ENCODE measurements around the gene TGFBR3. TPM values are rescaled to one million over a fixed set of nuclear protein-coding genes. Genes with fewer than 3 reads are reported as not detected.

Gene TGFBR3
- total RNA-seq, 1 donor from 2014 or later, result 8.9 TPM

DNA sequence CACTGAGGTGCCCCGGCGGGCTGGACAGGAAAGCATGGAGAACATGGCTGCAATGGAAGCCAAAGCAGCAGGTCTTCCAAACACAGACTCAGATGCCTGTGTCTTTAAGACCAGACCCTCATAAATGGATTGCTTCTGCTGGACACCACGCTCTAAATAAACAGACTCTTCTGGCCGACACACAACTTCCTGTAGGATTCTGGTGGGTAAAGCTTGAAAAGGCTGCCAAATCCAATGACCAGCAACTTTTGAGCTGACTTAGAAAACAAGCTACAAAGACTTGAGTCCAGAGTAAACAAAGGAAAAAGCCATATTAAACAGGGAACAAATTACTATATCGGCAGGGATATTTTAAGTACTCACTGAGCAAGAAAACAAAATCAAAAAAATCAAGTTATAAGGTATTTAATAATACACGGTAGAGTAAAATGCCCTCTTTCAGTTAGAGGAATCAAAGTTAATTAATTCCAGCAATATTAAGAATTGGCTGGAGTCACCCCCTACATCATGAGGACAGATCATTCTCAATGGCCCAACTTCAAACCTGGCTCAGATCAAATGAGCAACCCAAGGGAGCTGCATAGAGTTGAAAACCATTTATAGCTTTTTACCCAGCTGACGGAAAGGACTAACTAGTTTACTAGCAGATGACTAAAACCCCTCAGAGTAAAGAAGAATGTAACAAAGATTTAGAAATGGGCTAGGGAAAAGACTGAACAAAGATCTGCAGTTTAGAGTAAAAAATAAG, 102.4 kb downstream of the TGFBR3 start:
- peaks cover 3% of the 10 kb centered on the region for H3K27me3 Mint-ChIP-seq (ENCODE audit: insufficient read depth)
- H3K4me1 Mint-ChIP-seq (ENCODE audit: low read depth), result peaks cover 10% of the 10 kb centered on the region
- no peak for DNase-seq (ENCODE audit: low spot score)
- H3K9me3 Mint-ChIP-seq, result no peaks in the 10 kb centered on the region
- H3K4me3 Mint-ChIP-seq, result no peak overlapping the region
- H3K27ac Mint-ChIP-seq, result no peak overlapping the region
- peaks cover 12% of the 10 kb centered on the region for H3K36me3 Mint-ChIP-seq (ENCODE audit: low read depth)
- intact Hi-C loops (cut with micrococcal nuclease), result no loop called here

DNA sequence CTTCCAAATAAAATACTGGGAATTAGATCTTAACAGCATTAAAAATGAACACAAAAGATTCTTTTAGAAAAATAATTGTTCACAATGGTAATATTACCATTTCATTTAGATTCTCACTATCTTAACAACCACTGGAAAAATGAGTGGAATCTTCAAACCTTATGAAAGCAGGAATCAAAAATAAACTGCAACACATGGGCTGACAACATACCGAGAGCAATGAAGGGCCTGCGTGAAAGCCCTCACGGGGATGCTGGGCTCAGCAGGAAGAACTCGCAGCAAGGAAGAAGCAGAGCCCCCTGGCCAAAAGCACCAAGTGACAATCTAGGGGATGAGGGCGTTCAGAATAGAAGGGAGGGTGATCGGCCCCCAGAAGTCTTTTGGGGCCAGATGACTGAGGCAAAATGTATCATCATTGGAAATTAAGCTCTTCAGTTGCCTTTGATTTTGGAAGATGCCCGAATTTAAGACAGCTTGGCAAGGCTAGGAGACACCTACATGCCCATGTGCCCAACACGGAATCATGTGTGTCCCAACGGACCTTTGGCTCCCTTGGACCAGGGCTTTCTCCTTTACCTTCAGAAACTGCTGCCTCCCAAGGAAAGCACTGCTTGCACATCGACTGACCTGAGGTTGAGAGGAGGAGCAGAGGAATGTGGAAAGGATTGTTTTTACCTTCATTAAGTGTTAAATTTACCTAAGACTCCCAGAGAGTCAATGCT, 103.9 kb downstream of the TGFBR3 start:
- intact Hi-C loops (cut with micrococcal nuclease), result no loop called here
- no peak overlapping the region for H3K27ac Mint-ChIP-seq
- peaks cover 2% of the 10 kb centered on the region for H3K27me3 Mint-ChIP-seq (ENCODE audit: insufficient read depth)
- DNase-seq (ENCODE audit: low spot score), result no peak
- no peaks in the 10 kb centered on the region for H3K9me3 Mint-ChIP-seq
- H3K36me3 Mint-ChIP-seq (ENCODE audit: low read depth), result peaks cover 12% of the 10 kb centered on the region
- H3K4me1 Mint-ChIP-seq (ENCODE audit: low read depth), result no peaks in the 10 kb centered on the region
- H3K4me3 Mint-ChIP-seq, result no peak overlapping the region

DNA sequence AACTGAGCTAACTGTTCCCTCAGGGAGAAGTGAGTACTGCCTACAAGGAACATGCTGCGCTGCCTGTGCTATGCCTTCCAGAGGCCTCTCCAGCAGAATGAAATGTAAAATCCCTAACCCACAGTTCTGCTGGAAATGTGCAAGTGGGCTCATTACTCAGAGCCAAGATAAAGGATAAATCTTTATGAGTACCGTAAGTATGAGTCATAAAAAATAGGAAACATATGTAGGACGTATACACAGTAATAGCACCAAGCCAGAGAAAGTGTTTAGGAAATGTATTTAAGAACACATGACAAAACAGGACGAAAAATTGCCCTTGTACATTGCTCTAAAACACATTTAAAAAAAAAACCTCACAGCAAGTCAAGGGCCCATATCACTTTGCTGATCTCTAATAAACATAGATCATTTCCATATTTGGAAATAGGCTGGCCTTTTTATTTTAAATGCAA, 104.6 kb downstream of the TGFBR3 start:
- DNase-seq (ENCODE audit: low spot score), result no peak
- intact Hi-C loops (cut with micrococcal nuclease), result no loop called here
- Mint-ChIP-seq H3K36me3 (ENCODE audit: low read depth) (peaks cover 14% of the 10 kb centered on the region), H3K27ac (no peak overlapping the region), H3K27me3 (ENCODE audit: insufficient read depth) (peaks cover 4% of the 10 kb centered on the region), H3K9me3 (no peaks in the 10 kb centered on the region), H3K4me3 (no peak overlapping the region), H3K4me1 (ENCODE audit: low read depth) (no peaks in the 10 kb centered on the region)

DNA sequence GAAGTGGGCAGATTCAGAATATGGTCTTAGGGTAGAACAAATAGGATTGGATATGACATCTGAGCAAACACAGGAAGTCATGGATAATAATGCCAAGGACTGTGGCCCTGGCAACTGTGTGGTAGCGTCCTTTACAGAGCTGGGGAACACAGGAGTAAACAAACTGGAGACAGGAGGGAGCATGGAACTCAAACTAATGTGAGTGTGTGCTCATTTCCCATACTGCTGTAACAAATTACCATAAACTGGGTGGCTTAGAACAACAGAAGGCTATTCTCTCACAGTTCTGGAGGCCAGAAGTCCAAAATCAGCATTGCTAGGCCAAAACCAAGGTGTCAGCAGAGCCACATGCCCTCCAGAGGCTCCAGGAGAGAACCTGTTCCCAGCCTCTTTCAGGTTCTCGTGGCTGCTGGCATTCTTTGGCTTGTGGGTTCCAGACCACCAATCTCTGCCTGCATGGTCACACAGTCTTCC, 106.4 kb downstream of the TGFBR3 start:
- H3K27ac Mint-ChIP-seq, result no peak overlapping the region
- H3K36me3 Mint-ChIP-seq (ENCODE audit: low read depth), result peaks cover 14% of the 10 kb centered on the region
- intact Hi-C loops (cut with micrococcal nuclease), result no loop called here
- H3K9me3 Mint-ChIP-seq, result peaks cover 3% of the 10 kb centered on the region
- H3K4me3 Mint-ChIP-seq, result no peak overlapping the region
- H3K4me1 Mint-ChIP-seq (ENCODE audit: low read depth), result no peaks in the 10 kb centered on the region
- peaks cover 10% of the 10 kb centered on the region for H3K27me3 Mint-ChIP-seq (ENCODE audit: insufficient read depth)
- no peak for DNase-seq (ENCODE audit: low spot score)

DNA sequence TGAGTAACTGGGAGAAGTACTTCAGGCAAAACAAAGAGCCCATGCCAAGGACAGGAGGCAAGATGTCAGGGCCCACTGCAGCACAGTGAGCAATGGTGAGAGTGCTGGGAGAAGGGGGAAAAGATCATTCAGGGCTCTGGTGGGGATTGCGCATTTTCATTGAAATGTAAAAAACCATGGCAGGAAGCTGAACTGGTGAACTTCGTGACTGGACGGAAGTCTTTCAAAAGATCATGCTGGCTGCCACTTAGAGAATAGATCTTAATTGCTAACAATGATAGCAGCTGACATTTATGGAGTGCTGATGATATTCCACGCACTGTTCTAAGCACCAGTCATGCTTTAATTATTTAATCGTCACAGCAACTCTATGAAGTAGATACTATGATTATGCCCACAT, 107.0 kb downstream of the TGFBR3 start:
- DNase-seq (ENCODE audit: low spot score), result no peak
- no peak overlapping the region for H3K4me3 Mint-ChIP-seq
- H3K27me3 Mint-ChIP-seq (ENCODE audit: insufficient read depth), result peaks cover 10% of the 10 kb centered on the region
- no peaks in the 10 kb centered on the region for H3K4me1 Mint-ChIP-seq (ENCODE audit: low read depth)
- H3K36me3 Mint-ChIP-seq (ENCODE audit: low read depth), result peaks cover 14% of the 10 kb centered on the region
- no peak overlapping the region for H3K27ac Mint-ChIP-seq
- intact Hi-C loops (cut with micrococcal nuclease), result no loop called here
- peaks cover 3% of the 10 kb centered on the region for H3K9me3 Mint-ChIP-seq

DNA sequence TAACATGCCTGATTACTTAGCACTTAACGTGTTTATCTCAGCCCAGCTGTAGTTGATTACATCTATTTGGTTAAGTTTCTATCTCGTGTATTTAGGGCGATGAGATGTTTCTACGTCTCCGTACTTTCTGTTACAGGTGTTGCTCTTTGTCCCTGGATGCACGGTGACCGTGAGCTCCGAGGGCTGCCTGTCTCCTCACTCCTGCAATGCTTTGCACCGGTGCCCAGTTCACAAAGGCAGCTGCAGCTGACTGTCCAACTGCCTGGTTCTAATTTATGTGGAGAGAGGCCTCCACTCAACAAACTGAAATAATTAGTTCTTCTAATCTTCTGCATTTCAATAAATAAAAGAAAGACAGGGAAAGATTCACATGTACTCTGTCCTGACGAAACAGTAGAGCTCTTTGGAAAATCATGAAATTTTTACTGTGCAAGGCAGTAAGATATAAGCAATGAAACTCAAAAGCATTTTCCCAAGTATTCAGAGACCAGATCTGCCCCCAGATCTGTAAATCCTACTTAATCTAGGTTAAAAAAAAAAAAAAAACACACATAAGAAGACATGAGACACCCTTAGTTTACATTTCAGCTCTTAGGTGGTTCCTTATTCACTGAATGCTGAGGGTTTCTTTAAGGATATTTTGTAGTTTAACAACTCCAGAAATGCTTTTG, 108.2 kb downstream of the TGFBR3 start:
- DNase-seq (ENCODE audit: low spot score), result no peak
- no peaks in the 10 kb centered on the region for H3K4me1 Mint-ChIP-seq (ENCODE audit: low read depth)
- H3K36me3 Mint-ChIP-seq (ENCODE audit: low read depth), result peaks cover 14% of the 10 kb centered on the region
- intact Hi-C loops (cut with micrococcal nuclease), result no loop called here
- no peak overlapping the region for H3K4me3 Mint-ChIP-seq
- no peak overlapping the region for H3K27ac Mint-ChIP-seq
- H3K27me3 Mint-ChIP-seq (ENCODE audit: insufficient read depth), result peaks cover 10% of the 10 kb centered on the region
- peaks cover 3% of the 10 kb centered on the region for H3K9me3 Mint-ChIP-seq

DNA sequence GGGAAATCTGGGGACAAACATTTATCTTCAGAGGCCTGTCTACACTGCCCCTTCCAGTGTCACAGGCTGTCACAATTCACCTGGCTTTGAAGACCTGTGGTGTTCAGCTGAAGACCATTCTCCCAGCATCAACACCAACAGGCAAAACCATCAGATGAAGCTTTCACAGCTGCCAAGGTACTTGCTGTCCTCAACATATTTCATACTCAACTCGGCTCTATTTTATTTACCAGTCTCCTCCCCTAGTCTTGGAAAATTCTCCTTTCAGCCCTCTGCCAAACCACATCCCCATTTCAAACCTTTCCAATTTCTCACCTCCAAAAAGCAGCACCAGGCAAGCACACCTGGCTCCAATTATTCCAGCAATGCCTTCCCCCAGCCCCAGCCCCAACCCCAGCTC, 108.8 kb downstream of the TGFBR3 start:
- H3K9me3 Mint-ChIP-seq, result peaks cover 3% of the 10 kb centered on the region
- no peak overlapping the region for H3K4me3 Mint-ChIP-seq
- H3K36me3 Mint-ChIP-seq (ENCODE audit: low read depth), result peaks cover 14% of the 10 kb centered on the region
- no peak for DNase-seq (ENCODE audit: low spot score)
- peaks cover 10% of the 10 kb centered on the region for H3K27me3 Mint-ChIP-seq (ENCODE audit: insufficient read depth)
- intact Hi-C loops (cut with micrococcal nuclease), result no loop called here
- no peak overlapping the region for H3K27ac Mint-ChIP-seq
- H3K4me1 Mint-ChIP-seq (ENCODE audit: low read depth), result no peaks in the 10 kb centered on the region

DNA sequence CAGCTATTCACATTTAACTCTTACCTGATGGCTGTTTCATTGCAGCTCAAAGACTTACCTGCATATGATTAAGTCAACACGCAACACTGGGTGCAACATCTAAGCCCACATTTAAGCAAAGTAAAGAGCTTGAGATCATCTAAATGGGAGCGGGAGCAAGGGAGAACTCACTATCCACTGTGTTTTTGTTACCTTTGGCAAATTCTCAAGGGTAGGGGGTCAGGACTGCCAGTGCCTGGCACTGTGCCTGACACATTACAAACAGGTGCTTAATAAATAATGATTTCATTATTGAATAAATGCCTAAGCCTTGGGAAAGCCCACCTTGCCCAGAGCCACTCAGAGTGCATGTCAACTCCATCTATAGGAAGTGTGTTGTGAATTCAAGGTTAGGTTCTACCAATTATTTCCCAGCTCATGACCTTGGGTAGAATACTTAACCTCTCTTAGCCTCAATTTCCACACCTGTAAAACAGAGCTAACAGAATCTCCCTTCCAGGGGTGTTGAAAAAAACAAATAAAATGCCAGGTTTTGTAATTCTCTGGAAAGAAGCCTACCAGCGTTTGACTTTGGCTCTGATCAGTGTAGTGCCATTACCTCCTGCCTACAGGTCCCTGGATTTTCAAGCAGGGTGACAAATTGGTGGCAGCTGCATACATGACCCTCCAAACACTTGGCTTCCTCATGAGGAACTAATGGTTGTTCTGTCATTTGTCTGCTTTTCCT, 109.7 kb downstream of the TGFBR3 start:
- Mint-ChIP-seq H3K27me3 (ENCODE audit: insufficient read depth) (peaks cover 10% of the 10 kb centered on the region), H3K27ac (no peak overlapping the region), H3K4me1 (ENCODE audit: low read depth) (no peaks in the 10 kb centered on the region), H3K36me3 (ENCODE audit: low read depth) (peaks cover 15% of the 10 kb centered on the region), H3K9me3 (peaks cover 3% of the 10 kb centered on the region), H3K4me3 (no peak overlapping the region)
- no peak for DNase-seq (ENCODE audit: low spot score)
- intact Hi-C loops (cut with micrococcal nuclease), result no loop called here

DNA sequence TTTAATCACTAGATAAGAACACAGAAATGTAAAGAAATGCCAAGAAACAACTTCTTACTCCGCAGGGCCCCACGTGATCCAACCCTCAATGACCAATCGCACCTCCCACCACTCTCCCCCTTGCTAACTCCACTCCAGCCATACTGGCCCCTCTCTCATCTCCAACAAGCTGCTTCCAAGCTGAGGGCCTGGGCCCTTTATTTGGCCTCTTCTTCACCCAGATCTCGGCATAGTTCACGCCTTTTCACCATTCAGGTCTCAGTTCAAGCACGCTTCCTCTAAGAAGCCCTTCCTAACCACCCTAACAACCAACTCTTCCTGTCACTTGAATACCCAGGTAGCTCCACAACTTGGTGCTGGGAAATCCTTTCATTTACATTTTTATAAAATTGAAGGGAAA, 110.7 kb downstream of the TGFBR3 start:
- Mint-ChIP-seq H3K36me3 (ENCODE audit: low read depth) (peaks cover 15% of the 10 kb centered on the region), H3K4me3 (no peak overlapping the region), H3K27ac (no peak overlapping the region), H3K9me3 (peaks cover 3% of the 10 kb centered on the region), H3K4me1 (ENCODE audit: low read depth) (no peaks in the 10 kb centered on the region), H3K27me3 (ENCODE audit: insufficient read depth) (peaks cover 10% of the 10 kb centered on the region)
- no peak for DNase-seq (ENCODE audit: low spot score)
- intact Hi-C loops (cut with micrococcal nuclease), result no loop called here

DNA sequence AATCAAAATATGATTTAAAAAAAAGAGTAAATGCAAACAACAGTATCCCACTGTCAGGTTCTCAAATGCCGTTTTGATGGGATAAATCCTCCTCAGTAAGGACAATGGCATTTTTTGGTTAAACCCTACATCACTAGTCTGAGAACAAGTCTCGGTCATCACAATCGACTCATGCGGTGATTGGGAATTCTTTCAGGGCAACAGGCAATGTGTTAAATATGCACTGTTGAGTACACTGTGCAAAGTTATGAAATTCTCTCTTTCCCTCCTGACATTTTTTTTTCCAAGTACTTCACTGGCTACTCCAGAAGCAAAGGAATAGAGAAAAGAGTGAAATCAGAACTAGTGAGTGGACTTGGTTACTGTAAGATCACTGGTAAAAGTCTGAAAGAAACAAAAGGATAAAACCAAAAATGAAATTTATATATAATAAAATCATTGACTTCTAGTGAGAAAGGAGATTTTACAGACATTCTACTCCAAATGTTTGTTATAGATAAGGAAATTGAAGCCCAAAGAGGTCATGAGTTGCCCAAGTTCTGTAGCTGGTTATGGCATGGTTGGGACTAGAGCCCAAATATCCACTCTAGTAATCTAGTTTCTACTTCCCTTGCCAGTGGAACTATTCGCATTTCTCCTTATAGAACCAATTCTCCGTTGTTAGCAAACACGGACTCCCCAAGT, 111.3 kb downstream of the TGFBR3 start:
- H3K4me3 Mint-ChIP-seq, result no peak overlapping the region
- H3K27me3 Mint-ChIP-seq (ENCODE audit: insufficient read depth), result peaks cover 10% of the 10 kb centered on the region
- peaks cover 3% of the 10 kb centered on the region for H3K9me3 Mint-ChIP-seq
- H3K4me1 Mint-ChIP-seq (ENCODE audit: low read depth), result peaks cover under 1% of the 10 kb centered on the region
- no peak for DNase-seq (ENCODE audit: low spot score)
- intact Hi-C loops (cut with micrococcal nuclease), result no loop called here
- no peak overlapping the region for H3K27ac Mint-ChIP-seq
- peaks cover 17% of the 10 kb centered on the region for H3K36me3 Mint-ChIP-seq (ENCODE audit: low read depth)

DNA sequence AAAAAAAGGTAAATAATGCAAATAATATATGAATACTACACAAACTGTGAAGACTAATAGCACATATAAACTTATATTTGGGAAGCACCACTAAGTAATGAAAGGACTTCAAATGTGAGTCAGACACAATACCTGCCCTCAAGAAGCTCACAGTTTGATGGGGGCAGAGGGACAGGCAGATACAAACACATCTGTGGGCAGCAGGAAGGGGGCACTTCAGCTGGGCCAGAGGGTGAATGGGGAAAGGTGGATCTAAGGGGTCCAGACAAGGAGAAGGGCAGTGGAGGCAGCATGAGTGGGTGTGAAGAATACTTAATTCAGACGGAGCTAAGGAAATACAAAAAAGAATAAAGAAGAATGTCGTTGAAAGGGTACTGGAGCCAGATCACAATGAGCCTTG, 114.2 kb downstream of the TGFBR3 start:
- no peak for DNase-seq (ENCODE audit: low spot score)
- H3K27ac Mint-ChIP-seq, result no peak overlapping the region
- peaks cover 8% of the 10 kb centered on the region for H3K27me3 Mint-ChIP-seq (ENCODE audit: insufficient read depth)
- peaks cover 20% of the 10 kb centered on the region for H3K36me3 Mint-ChIP-seq (ENCODE audit: low read depth)
- H3K4me3 Mint-ChIP-seq, result no peak overlapping the region
- intact Hi-C loops (cut with micrococcal nuclease), result no loop called here
- H3K9me3 Mint-ChIP-seq, result peaks cover 8% of the 10 kb centered on the region
- H3K4me1 Mint-ChIP-seq (ENCODE audit: low read depth), result peaks cover 8% of the 10 kb centered on the region

DNA sequence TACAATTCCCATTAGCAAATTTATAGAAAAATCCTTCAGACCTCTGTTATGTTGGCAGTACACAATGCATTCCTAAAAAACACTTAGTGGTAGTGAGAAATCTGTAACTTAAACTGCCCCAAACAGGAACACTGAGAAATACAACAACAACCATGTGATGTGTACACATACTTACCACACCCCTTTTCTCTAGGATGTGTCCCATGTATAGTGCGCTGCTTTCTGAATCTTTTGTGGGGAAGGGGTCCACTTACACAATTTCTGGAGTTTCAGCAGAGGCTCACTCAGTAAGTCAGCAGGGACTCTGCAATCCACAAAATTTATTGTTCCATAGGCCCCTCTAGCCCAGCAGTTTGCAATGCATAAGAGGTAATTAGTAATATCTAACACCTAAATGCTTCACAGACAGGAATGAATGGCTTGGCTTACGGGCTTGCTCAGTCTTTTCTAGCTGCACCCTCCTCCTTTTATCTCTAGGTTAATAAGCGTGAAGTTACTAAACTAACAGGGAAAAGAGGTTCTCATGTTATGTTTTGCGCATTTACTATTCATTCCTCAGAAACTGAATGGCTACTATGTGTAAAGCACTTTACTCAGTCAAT, 115.2 kb downstream of the TGFBR3 start:
- H3K36me3 Mint-ChIP-seq (ENCODE audit: low read depth), result peaks cover 19% of the 10 kb centered on the region
- DNase-seq (ENCODE audit: low spot score), result no peak
- peaks cover 10% of the 10 kb centered on the region for H3K27me3 Mint-ChIP-seq (ENCODE audit: insufficient read depth)
- no peak overlapping the region for H3K27ac Mint-ChIP-seq
- H3K9me3 Mint-ChIP-seq, result peaks cover 8% of the 10 kb centered on the region
- intact Hi-C loops (cut with micrococcal nuclease), result no loop called here
- H3K4me1 Mint-ChIP-seq (ENCODE audit: low read depth), result peaks cover 8% of the 10 kb centered on the region
- H3K4me3 Mint-ChIP-seq, result no peak overlapping the region

All from activated T-helper 1 cell treated with anti-CD3 and anti-CD28 coated beads, Interleukin-12 subunit alpha, Interleukin-12 subunit beta, Interleukin-2, Interleukin-4 antibody, amounts not matched to agents 30 ng/mL and 10 ng/mL and 1 ng/mL, durations not matched to agents 14 hours and 24 hours and 36 hours (primary cell).